Naive thymus-derived CD4-positive, alpha-beta T cell (primary cell): Measurements from ENCODE around the gene LPIN3. TPM values are rescaled to one million over a fixed set of nuclear protein-coding genes. Genes with fewer than 3 reads are reported as not detected.
A peak's percentile ranks its signal among the peaks of the same experiment; 100 is the strongest.

Experiments used
- ATAC-seq: fragments of 150-1000 bp; cut with Tn5 transposase; 2 replicates; pipeline ENCODE4 v1.10.0; 2021; ENCODE audit warnings: mild to moderate bottlenecking, moderate library complexity
- CTCF ChIA-PET: fragments of 350-600 bp; sonication (Branson Sonifier 250); formaldehyde crosslinking; loops from one replicate; lab custom pipeline; 2021; ENCODE audit warnings: antibody characterized with exemption; lab: Charles Lee
- POLR2A ChIA-PET: fragments of 350-600 bp; sonication (Branson Sonifier 250); formaldehyde crosslinking; loops from one replicate; lab custom pipeline; 2021; ENCODE audit warnings: antibody characterized with exemption, inconsistent platforms; lab: Charles Lee
- DNase-seq, 9 donors: peaks; one replicate each; pipeline versions ENCODE4 v3.0.0 to v3.0.0-alpha.2; 2020 to 2022; ENCODE audit warnings: mixed read lengths in 1 of 9
- H3K27ac ChIP-seq: one replicate; pipeline ENCODE4 v1.7.0; 2013; ENCODE audit warnings: mild to moderate bottlenecking, low read depth, low read length, moderate library complexity
- H3K27me3 ChIP-seq, 2 donors: one replicate each; pipeline ENCODE4 v1.7.0; 2013; ENCODE audit warnings: low read length in 2 of 2, mild to moderate bottlenecking in 2 of 2, moderate library complexity in 2 of 2; ENCODE audit not compliant: control insufficient read depth in 2 of 2, insufficient read depth in 2 of 2
- H3K36me3 ChIP-seq, 3 experiments: 1 replicate in 2 of 3; 2 replicates in 1 of 3; pipeline ENCODE4 v1.7.0; 2013; ENCODE audit warnings: low read length in 3 of 3, mild to moderate bottlenecking in 3 of 3, moderate library complexity in 1 of 3; ENCODE audit not compliant: insufficient read depth in 3 of 3, control insufficient read depth in 2 of 3
- H3K4me1 ChIP-seq, 2 donors: one replicate each; pipeline ENCODE4 v1.7.0; 2013; ENCODE audit warnings: low read length in 2 of 2, mild to moderate bottlenecking in 2 of 2, moderate library complexity in 1 of 2; ENCODE audit not compliant: control insufficient read depth in 2 of 2, insufficient read depth in 2 of 2
- H3K4me3 ChIP-seq: 2 replicates; pipeline ENCODE4 v1.7.0; 2013; ENCODE audit warnings: mild to moderate bottlenecking, low read length
- H3K9me3 ChIP-seq, 3 experiments: 1 replicate in 2 of 3; 2 replicates in 1 of 3; pipeline ENCODE4 v1.7.0; 2013; ENCODE audit warnings: low read length in 3 of 3; ENCODE audit not compliant: control insufficient read depth in 2 of 3
- H3K27ac Mint-ChIP-seq, 9 donors: one replicate each; pipeline ENCODE4 v1.8.0; 2020 to 2022; ENCODE audit warnings: mixed read lengths in 9 of 9, mild to moderate bottlenecking in 8 of 9, moderate library complexity in 5 of 9, inconsistent platforms in 2 of 9
- H3K27me3 Mint-ChIP-seq, 5 donors: one replicate each; pipeline ENCODE4 v1.8.0; 2021 to 2022; ENCODE audit warnings: mixed read lengths in 5 of 5, mild to moderate bottlenecking in 1 of 5
- H3K36me3 Mint-ChIP-seq, 5 donors: one replicate each; pipeline ENCODE4 v1.8.0; 2020 to 2022; ENCODE audit warnings: mixed read lengths in 5 of 5, mild to moderate bottlenecking in 3 of 5, inconsistent platforms in 1 of 5
- H3K4me1 Mint-ChIP-seq, 7 donors: one replicate each; pipeline ENCODE4 v1.8.0; 2020 to 2022; ENCODE audit warnings: mixed read lengths in 7 of 7, mild to moderate bottlenecking in 3 of 7, inconsistent platforms in 1 of 7
- H3K4me3 Mint-ChIP-seq, 10 donors: one replicate each; pipeline ENCODE4 v1.8.0; 2020 to 2022; ENCODE audit warnings: mild to moderate bottlenecking in 10 of 10, mixed read lengths in 10 of 10, moderate library complexity in 6 of 10, inconsistent platforms in 2 of 10
- H3K9me3 Mint-ChIP-seq, 11 donors: one replicate each; pipeline ENCODE4 v1.8.0; 2020 to 2022; ENCODE audit warnings: mixed read lengths in 11 of 11, mild to moderate bottlenecking in 4 of 11, inconsistent platforms in 1 of 11, moderate library complexity in 1 of 11
- intact Hi-C, 2 donors: fragments of 100-400 bp; cut with micrococcal nuclease; formaldehyde crosslinking; loops; one replicate each; pipeline ENCODE4 v1.15.1; 2023
- polyA plus RNA-seq, 2 donors: library from polyadenylated mRNA; unstranded; fragments of 300-500 nt; fragmentation: Illumina TruSeq; gene quantifications; one replicate each; pipeline ENCODE4 v1.2.3, GENCODE V29; 2021
- total RNA-seq, 6 experiments: library from RNA in 5 of 6; stranded (reverse) in 5 of 6; gene quantifications; 1 replicate in 5 of 6; 2 replicates in 1 of 6; pipeline ENCODE4 v1.2.3 and lab custom pipeline; 2021 to 2026

Gene LPIN3
- 1 to 10 TPM in 2 of 5 experiments, under 1 TPM in 3; 0.37 to 3.0 (median 0.84) TPM for total RNA-seq
- under 1 TPM in 1 of 2 donors, not detected in 1; 0.10 TPM for polyA plus RNA-seq
- 1.3 reads per million, percentile 2 among the genes with 10 or more reads in this experiment for total RNA-seq (lab: John Stamatoyannopoulos, UW)

DNA sequence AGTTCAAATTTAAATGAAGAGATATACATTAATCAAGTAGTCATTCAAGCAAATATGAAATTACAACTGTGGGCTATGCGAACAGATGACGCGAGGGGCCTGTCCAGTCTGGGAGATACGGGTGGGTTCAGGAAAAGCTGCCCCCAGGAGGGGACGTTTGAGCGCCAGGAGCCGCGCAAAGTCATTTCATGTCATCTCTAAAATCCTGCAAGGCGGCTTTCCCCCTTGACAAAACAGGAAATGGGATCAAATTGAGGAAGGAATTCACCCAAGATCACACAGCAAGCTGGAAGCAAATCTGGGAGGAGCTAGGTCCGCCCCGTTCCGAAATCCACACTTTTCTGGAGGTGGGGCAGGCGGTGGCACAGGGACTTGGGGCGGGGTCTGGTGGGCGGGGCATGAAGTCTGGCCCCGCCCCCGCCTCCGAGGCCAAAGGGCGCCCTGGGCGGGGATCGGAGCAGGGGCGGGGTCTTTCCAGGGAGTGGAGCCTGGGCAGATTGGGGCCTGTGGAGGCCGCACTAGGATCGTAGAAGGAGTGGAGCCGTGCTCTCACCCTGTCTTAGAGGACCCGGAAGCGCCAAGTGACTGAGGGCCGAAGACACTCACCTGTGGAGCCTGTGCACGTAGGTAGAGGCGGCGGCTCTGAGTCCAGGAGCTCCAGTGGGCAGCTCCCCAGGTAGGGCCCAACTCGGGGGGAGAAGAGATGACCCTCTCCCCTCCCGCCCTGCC, at the start of gene LPIN3:
LPIN3 (plus strand) TSS at position 495 of the 729 bp plus-strand sequence. CDS start 4,983 bp downstream, outside the sequence.
- Mint-ChIP-seq H3K4me3 (peak within 1 kb of the TSS; percentile 72 to 85 (median 82)), H3K9me3 (no peaks in the 10 kb centered on the region), H3K27me3 (peaks cover 0 to 12% (median 3%) of the 10 kb centered on the region in 5 donors), H3K4me1 (peaks cover 8 to 15% (median 9%) of the 10 kb centered on the region in 7 donors), H3K36me3 (no peaks in the 10 kb centered on the region), H3K27ac (peak within 1 kb of the TSS in 5 of 9 donors; percentile 47 to 86 (median 67))
- no peak within 1 kb of the TSS for H3K27ac ChIP-seq
- H3K27me3 ChIP-seq: no peaks in the 10 kb centered on the region
- DNase-seq: peak in 7 of 9 donors; percentile 8 to 68 (median 37)
- CTCF ChIA-PET: interaction anchor here (1.2 to 2.7 kb wide), 8 partner anchors 9 to 349 kb away, joined by 3 to 21 read pairs (median 5); no protein-coding TSS in a partner anchor
- no peaks in the 10 kb centered on the region for H3K9me3 ChIP-seq
- POLR2A ChIA-PET: interaction anchor here (0.6 to 1.3 kb wide), 2 partner anchors 168 to 275 kb away, joined by 3 to 4 read pairs; no protein-coding TSS in a partner anchor
- intact Hi-C loops: loop anchor here (1.0 to 2.0 kb wide), 11 partner anchors 23 to 372 kb away; partner anchors contain the start of genes ZHX3 (in 2 of the 2) and TOP1 (in 1 of the 2)
- peaks cover 0 to 3% of the 10 kb centered on the region in 2 donors for H3K4me1 ChIP-seq
- no peaks in the 10 kb centered on the region for H3K36me3 ChIP-seq
- ATAC-seq: peak; percentile 77
- H3K4me3 ChIP-seq: peak within 1 kb of the TSS; percentile 28

DNA sequence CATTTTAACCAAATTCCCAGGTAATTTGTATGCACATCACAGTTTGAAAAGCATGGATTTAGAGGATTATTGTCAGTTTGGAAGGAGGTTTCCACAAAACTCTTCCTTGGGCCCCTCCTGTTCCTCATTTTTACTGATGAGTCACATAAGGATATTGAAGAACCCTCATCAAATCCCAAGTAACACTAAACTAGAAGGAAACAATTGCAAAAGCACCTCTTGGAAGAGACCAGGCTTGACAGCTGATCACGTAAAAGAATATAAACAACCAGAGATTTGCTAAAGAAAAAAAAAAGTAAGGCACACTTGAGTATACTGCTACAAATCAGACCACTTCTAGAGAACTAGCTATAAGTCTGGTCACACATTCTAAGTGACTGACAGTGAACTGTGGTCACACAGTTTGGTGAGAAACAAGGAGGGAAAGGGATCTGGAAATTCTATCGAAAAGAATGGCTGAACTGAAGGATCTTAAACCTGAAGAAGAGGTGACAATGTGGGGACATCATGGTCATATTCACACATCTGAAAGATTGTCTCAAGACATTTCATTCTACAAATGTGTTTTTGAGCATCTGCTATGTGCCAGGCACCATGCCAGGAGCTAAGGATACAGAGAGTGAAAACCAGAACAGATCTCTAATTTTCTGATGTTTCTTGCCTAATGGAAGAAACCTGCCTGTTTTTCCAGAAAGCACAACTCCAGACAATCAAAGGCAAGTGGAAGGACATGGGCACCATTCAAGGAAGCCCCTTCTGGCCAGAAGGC, 47.2 kb upstream of the LPIN3 start:
- H3K27me3 ChIP-seq: no peaks in the 10 kb centered on the region
- DNase-seq (no peak), ATAC-seq (no peak)
- intact Hi-C loops: no loop called here
- Mint-ChIP-seq H3K4me3 (no peak overlapping the region), H3K9me3 (peaks cover 0 to 2% (median 0%) of the 10 kb centered on the region in 11 donors), H3K27me3 (peaks cover 0 to 3% (median 0%) of the 10 kb centered on the region in 5 donors), H3K36me3 (peaks cover 0 to 7% (median 0%) of the 10 kb centered on the region in 5 donors), H3K27ac (no peak overlapping the region), H3K4me1 (peaks cover 0 to 3% (median 0%) of the 10 kb centered on the region in 7 donors)
- H3K9me3 ChIP-seq: no peaks in the 10 kb centered on the region
- ChIA-PET POLR2A (no interaction called here), CTCF (interaction anchor here (0.8 kb wide), 1 partner anchor 532 kb away, joined by 3 read pairs; no protein-coding TSS in a partner anchor)
- no peaks in the 10 kb centered on the region for H3K36me3 ChIP-seq
- H3K27ac ChIP-seq: no peak overlapping the region
- H3K4me3 ChIP-seq: no peak overlapping the region
- no peaks in the 10 kb centered on the region for H3K4me1 ChIP-seq

- no peaks in the 10 kb centered on the region for H3K4me1 ChIP-seq
- CTCF ChIA-PET: no interaction called here
Observed at GRCh38 chr20:41299899-41300298, 40.7 kb upstream of the LPIN3 start.

GRCh38 chr20:41300383-41300782, 40.2 kb upstream of the LPIN3 start:
- intact Hi-C loops: no loop called here
- H3K4me1 Mint-ChIP-seq: peaks cover 0 to 7% (median 0%) of the 10 kb centered on the region in 7 donors
- ChIA-PET POLR2A (no interaction called here), CTCF (no interaction called here)
- Histone ChIP-seq H3K4me1 (no peaks in the 10 kb centered on the region), H3K9me3 (no peaks in the 10 kb centered on the region), H3K27me3 (no peaks in the 10 kb centered on the region), H3K4me3 (no peak overlapping the region), H3K36me3 (peaks cover 0 to 4% (median 0%) of the 10 kb centered on the region in 3 experiments), H3K27ac (no peak overlapping the region)
- no peak overlapping the region for H3K4me3 Mint-ChIP-seq
- no peaks in the 10 kb centered on the region for H3K27me3 Mint-ChIP-seq
- ATAC-seq (no peak), DNase-seq (no peak)
- H3K27ac Mint-ChIP-seq: no peak overlapping the region
- peaks cover 0 to 8% (median 0%) of the 10 kb centered on the region in 5 donors for H3K36me3 Mint-ChIP-seq
- no peaks in the 10 kb centered on the region for H3K9me3 Mint-ChIP-seq

More at GRCh38 chr20:41299899-41300298, 40.7 kb upstream of the LPIN3 start:
- Mint-ChIP-seq H3K4me3 (no peak overlapping the region), H3K27ac (no peak overlapping the region), H3K36me3 (peaks cover 0 to 8% (median 0%) of the 10 kb centered on the region in 5 donors), H3K9me3 (no peaks in the 10 kb centered on the region), H3K27me3 (no peaks in the 10 kb centered on the region), H3K4me1 (peaks cover 0 to 7% (median 0%) of the 10 kb centered on the region in 7 donors)
- intact Hi-C loops: no loop called here
- Histone ChIP-seq H3K27ac (no peak overlapping the region), H3K36me3 (peaks cover 0 to 4% (median 0%) of the 10 kb centered on the region in 3 experiments), H3K4me3 (no peak overlapping the region), H3K9me3 (no peaks in the 10 kb centered on the region), H3K27me3 (no peaks in the 10 kb centered on the region)
- ATAC-seq: no peak
- no peak for DNase-seq
- POLR2A ChIA-PET: no interaction called here

GRCh38 chr20:41300886-41301285, 39.7 kb upstream of the LPIN3 start:
- H3K4me3 ChIP-seq: no peak overlapping the region
- no peak for ATAC-seq
- intact Hi-C loops: no loop called here
- ChIA-PET CTCF (no interaction called here), POLR2A (no interaction called here)
- H3K27ac Mint-ChIP-seq: peak overlapping the region in 1 of 9 donors; percentile 39
- H3K27ac ChIP-seq: no peak overlapping the region
- H3K27me3 ChIP-seq: no peaks in the 10 kb centered on the region
- peaks cover 0 to 7% (median 0%) of the 10 kb centered on the region in 7 donors for H3K4me1 Mint-ChIP-seq
- H3K9me3 ChIP-seq: no peaks in the 10 kb centered on the region
- no peaks in the 10 kb centered on the region for H3K4me1 ChIP-seq
- H3K27me3 Mint-ChIP-seq: no peaks in the 10 kb centered on the region
- no peak for DNase-seq
- H3K9me3 Mint-ChIP-seq: no peaks in the 10 kb centered on the region
- H3K36me3 Mint-ChIP-seq: peaks cover 0 to 8% (median 0%) of the 10 kb centered on the region in 5 donors
- no peak overlapping the region for H3K4me3 Mint-ChIP-seq
- peaks cover 0 to 4% (median 0%) of the 10 kb centered on the region in 3 experiments for H3K36me3 ChIP-seq

GRCh38 chr20:41304002-41304401, 36.6 kb upstream of the LPIN3 start:
- no peak overlapping the region for H3K27ac ChIP-seq
- ChIA-PET CTCF (no interaction called here), POLR2A (no interaction called here)

More at GRCh38 chr20:41304002-41304401, 36.6 kb upstream of the LPIN3 start:
- Mint-ChIP-seq H3K4me3 (no peak overlapping the region), H3K4me1 (peaks cover 0 to 11% (median 0%) of the 10 kb centered on the region in 7 donors), H3K36me3 (peaks cover 0 to 5% (median 0%) of the 10 kb centered on the region in 5 donors), H3K27ac (no peak overlapping the region), H3K9me3 (no peaks in the 10 kb centered on the region), H3K27me3 (no peaks in the 10 kb centered on the region)
- H3K4me1 ChIP-seq: no peaks in the 10 kb centered on the region
- DNase-seq (no peak), ATAC-seq (no peak)
- H3K36me3 ChIP-seq: peaks cover 0 to 4% (median 0%) of the 10 kb centered on the region in 3 experiments
- no peaks in the 10 kb centered on the region for H3K9me3 ChIP-seq
- no peak overlapping the region for H3K4me3 ChIP-seq
- intact Hi-C loops: no loop called here
- no peaks in the 10 kb centered on the region for H3K27me3 ChIP-seq
